Measurements from ENCODE around the gene GRID1. TPM values are rescaled to one million over a fixed set of nuclear protein-coding genes. Genes with fewer than 3 reads are reported as not detected.

The GRID1 gene
- total RNA-seq, 1 donor = not detected

GRCh38 chr10:86287110-86287793, 79.3 kb downstream of the GRID1 start:
- no peaks in the 10 kb centered on the region for H3K4me1 ChIP-seq (ENCODE audit: insufficient read depth, low read length)
- H3K27me3 ChIP-seq (ENCODE audit: insufficient read depth, low read length) = no peaks in the 10 kb centered on the region
- H3K4me3 ChIP-seq (ENCODE audit: low read length) = no peak overlapping the region
- H3K9me3 ChIP-seq (ENCODE audit: low read depth, low read length) = no peaks in the 10 kb centered on the region

GRCh38 chr10:86286236-86287109, 80.1 kb downstream of the GRID1 start:
- Histone ChIP-seq H3K27me3 (ENCODE audit: insufficient read depth, low read length) (no peaks in the 10 kb centered on the region), H3K4me1 (ENCODE audit: insufficient read depth, low read length) (no peaks in the 10 kb centered on the region), H3K4me3 (ENCODE audit: low read length) (no peak overlapping the region), H3K9me3 (ENCODE audit: low read depth, low read length) (no peaks in the 10 kb centered on the region)

- no peak overlapping the region for H3K4me3 ChIP-seq (ENCODE audit: low read length)
- no peaks in the 10 kb centered on the region for H3K9me3 ChIP-seq (ENCODE audit: low read depth, low read length)
- H3K27me3 ChIP-seq (ENCODE audit: insufficient read depth, low read length) = no peaks in the 10 kb centered on the region
- H3K4me1 ChIP-seq (ENCODE audit: insufficient read depth, low read length) = no peaks in the 10 kb centered on the region
These were observed 81.3 kb downstream of the GRID1 start for GRCh38 chr10:86285136-86285790.

GRCh38 chr10:86284355-86285105, 82.1 kb downstream of the GRID1 start:
- Histone ChIP-seq H3K9me3 (ENCODE audit: low read depth, low read length) (no peaks in the 10 kb centered on the region), H3K4me3 (ENCODE audit: low read length) (no peak overlapping the region), H3K27me3 (ENCODE audit: insufficient read depth, low read length) (no peaks in the 10 kb centered on the region), H3K4me1 (ENCODE audit: insufficient read depth, low read length) (no peaks in the 10 kb centered on the region)

- H3K4me1 ChIP-seq (ENCODE audit: insufficient read depth, low read length) = no peaks in the 10 kb centered on the region
- no peak overlapping the region for H3K4me3 ChIP-seq (ENCODE audit: low read length)
- H3K27me3 ChIP-seq (ENCODE audit: insufficient read depth, low read length) = no peaks in the 10 kb centered on the region
- no peaks in the 10 kb centered on the region for H3K9me3 ChIP-seq (ENCODE audit: low read depth, low read length)
These were observed 82.9 kb downstream of the GRID1 start for GRCh38 chr10:86283466-86284287.

GRCh38 chr10:86282664-86283465, 83.7 kb downstream of the GRID1 start:
- H3K27me3 ChIP-seq (ENCODE audit: insufficient read depth, low read length) = no peaks in the 10 kb centered on the region
- no peak overlapping the region for H3K4me3 ChIP-seq (ENCODE audit: low read length)
- H3K4me1 ChIP-seq (ENCODE audit: insufficient read depth, low read length) = no peaks in the 10 kb centered on the region
- H3K9me3 ChIP-seq (ENCODE audit: low read depth, low read length) = no peaks in the 10 kb centered on the region

- Histone ChIP-seq H3K4me1 (ENCODE audit: insufficient read depth, low read length) (no peaks in the 10 kb centered on the region), H3K27me3 (ENCODE audit: insufficient read depth, low read length) (no peaks in the 10 kb centered on the region), H3K4me3 (ENCODE audit: low read length) (no peak overlapping the region), H3K9me3 (ENCODE audit: low read depth, low read length) (no peaks in the 10 kb centered on the region)
These were observed 85.2 kb downstream of the GRID1 start for GRCh38 chr10:86281396-86281795.

GRCh38 chr10:86269332-86269731, 97.3 kb downstream of the GRID1 start:
- Histone ChIP-seq H3K4me1 (ENCODE audit: insufficient read depth, low read length) (no peaks in the 10 kb centered on the region), H3K4me3 (ENCODE audit: low read length) (no peak overlapping the region), H3K9me3 (ENCODE audit: low read depth, low read length) (no peaks in the 10 kb centered on the region), H3K27me3 (ENCODE audit: insufficient read depth, low read length) (no peaks in the 10 kb centered on the region)

- Histone ChIP-seq H3K4me1 (ENCODE audit: insufficient read depth, low read length) (no peaks in the 10 kb centered on the region), H3K4me3 (ENCODE audit: low read length) (no peak overlapping the region), H3K9me3 (ENCODE audit: low read depth, low read length) (no peaks in the 10 kb centered on the region), H3K27me3 (ENCODE audit: insufficient read depth, low read length) (no peaks in the 10 kb centered on the region)
These were observed 99.1 kb downstream of the GRID1 start for GRCh38 chr10:86267286-86268195.

- no peaks in the 10 kb centered on the region for H3K27me3 ChIP-seq (ENCODE audit: insufficient read depth, low read length)
- H3K4me1 ChIP-seq (ENCODE audit: insufficient read depth, low read length) = no peaks in the 10 kb centered on the region
- no peak overlapping the region for H3K4me3 ChIP-seq (ENCODE audit: low read length)
- H3K9me3 ChIP-seq (ENCODE audit: low read depth, low read length) = no peaks in the 10 kb centered on the region
These were observed 100.0 kb downstream of the GRID1 start for GRCh38 chr10:86266446-86267242.

- no peaks in the 10 kb centered on the region for H3K4me1 ChIP-seq (ENCODE audit: insufficient read depth, low read length)
- no peaks in the 10 kb centered on the region for H3K27me3 ChIP-seq (ENCODE audit: insufficient read depth, low read length)
- H3K4me3 ChIP-seq (ENCODE audit: low read length) = no peak overlapping the region
- no peaks in the 10 kb centered on the region for H3K9me3 ChIP-seq (ENCODE audit: low read depth, low read length)
These were observed 100.7 kb downstream of the GRID1 start for GRCh38 chr10:86265895-86266259.

- no peaks in the 10 kb centered on the region for H3K4me1 ChIP-seq (ENCODE audit: insufficient read depth, low read length)
- no peaks in the 10 kb centered on the region for H3K27me3 ChIP-seq (ENCODE audit: insufficient read depth, low read length)
- H3K9me3 ChIP-seq (ENCODE audit: low read depth, low read length) = no peaks in the 10 kb centered on the region
- H3K4me3 ChIP-seq (ENCODE audit: low read length) = no peak overlapping the region
These were observed 101.2 kb downstream of the GRID1 start for GRCh38 chr10:86265236-86265894.
